HTR-8/SVneo (cell line): ENCODE results near the gene PTMS.

ENCODE experiments used
- DNase-seq: peaks from one replicate; pipeline ENCODE4 v3.0.0; 2011; ENCODE audit warnings: low spot score, mixed read lengths; ENCODE audit not compliant: insufficient read length
- FAIRE-seq: peaks from 2 replicates; lab custom pipeline; 2011; peaks lifted over from hg19 to GRCh38; lab: Jason Lieb, UNC

The PTMS gene

DNA sequence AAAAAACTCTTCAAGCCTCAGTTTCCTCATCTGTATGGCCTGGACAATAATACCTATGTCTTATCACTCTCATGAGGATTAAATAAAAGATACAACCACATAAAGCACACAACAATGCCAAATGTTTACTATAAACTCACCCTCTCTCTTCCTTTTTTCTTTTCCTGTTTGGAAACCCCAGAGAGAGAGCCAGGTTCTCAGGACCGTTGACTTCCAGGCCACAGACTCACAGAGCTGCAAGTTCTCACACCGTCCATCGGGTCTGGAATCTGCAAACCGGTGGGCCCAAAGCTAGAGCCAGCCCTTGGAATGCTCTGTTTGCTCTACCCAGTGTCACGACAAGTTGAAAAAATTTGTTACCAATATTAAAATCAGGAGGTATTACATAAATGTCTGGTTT lies 18.6 kb downstream of the PTMS start:
- no peak for FAIRE-seq
- no peak for DNase-seq

DNA sequence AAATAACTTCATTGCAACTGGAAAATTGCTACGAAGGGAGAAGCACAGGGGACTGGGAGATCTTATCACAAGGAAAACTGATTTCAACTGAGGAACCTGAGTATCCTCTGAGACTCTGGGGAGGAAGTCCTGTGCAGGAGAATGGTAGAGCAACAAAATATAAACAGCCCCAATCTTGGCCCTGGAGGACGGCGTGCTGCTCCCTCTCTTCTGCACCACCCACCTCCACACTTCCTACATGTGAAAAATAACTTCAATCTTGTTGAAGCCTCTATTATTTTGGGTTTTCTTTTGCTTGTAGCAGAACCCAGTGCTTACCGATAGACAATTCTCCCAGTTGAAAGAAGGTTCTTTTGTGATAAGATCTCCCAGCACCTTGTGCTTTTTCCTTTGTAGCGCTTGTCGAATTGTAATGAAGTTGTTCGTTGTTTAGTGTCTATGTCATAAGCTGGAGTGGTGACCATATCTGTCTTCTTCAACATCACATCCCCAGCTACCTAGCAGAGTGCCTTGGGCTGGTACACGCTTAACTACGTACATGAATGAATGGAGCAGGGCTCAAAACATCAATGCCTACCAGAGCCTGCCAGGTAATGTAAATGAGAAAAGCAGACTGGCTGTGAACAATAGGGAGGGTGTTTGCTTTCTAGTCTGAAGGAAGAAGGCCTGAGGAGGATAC lies 20.4 kb downstream of the PTMS start:
- FAIRE-seq = peak; percentile 4

DNA sequence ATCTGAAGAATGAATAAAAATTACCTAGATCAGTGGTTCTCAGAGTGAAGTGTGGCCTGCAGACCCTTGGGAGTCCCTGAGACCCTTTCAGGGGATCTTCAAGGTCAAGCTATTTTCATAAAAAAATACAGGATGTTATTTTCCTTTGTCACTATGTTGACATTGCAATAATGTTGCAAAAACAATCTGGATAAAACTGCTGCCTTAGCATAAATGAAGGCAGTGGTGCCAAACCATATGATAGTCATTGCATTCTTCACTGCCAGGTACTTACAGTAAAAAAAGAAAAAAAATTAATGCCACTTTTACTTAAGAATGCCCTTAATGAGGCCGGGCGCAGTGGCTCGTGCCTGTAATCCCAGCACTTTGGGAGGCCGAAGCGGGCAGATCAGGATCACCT lies 21.1 kb downstream of the PTMS start:
- no peak for DNase-seq

More for the DNA sequence above, 20.4 kb downstream of the PTMS start:
- no peak for DNase-seq

DNA sequence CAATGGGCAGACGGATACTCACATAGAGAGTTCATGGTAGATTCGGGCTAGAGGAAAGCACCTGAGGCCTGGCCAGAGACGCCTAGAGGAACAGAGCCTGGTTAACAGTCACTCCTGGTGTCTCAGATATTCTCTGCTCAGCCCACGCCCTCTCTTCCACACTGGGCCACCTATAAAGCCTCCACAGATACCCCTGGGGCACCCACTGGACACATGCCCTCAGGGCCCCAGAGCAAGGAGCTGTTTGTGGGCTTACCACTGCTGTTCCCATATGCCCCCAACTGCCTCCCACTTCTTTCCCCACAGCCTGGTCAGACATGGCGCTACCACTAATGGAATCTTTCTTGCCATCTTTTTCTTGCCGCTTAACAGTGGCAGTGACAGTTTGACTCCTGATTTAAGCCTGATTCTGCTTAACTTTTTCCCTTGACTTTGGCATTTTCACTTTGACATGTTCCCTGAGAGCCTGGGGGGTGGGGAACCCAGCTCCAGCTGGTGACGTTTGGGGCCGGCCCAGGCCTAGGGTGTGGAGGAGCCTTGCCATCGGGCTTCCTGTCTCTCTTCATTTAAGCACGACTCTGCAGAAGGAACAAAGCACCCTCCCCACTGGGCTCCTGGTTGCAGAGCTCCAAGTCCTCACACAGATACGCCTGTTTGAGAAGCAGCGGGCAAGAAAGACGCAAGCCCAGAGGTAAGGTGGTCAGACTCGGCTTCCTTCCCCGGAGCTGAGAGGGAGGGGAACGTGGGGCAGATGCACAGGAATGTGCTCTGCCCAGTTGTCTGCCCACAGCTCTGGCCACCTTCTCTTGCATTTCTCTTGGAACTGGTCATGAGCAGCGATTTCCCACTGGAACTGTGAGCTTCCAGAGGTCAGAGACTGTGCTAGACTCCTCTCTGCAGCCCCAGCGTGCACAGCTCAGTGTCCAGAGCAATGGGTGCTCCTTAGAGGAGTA lies 23.1 kb downstream of the PTMS start, which contains the start of gene CD4:
CD4 (plus strand) TSS at position 557 of the 953 bp plus-strand sequence. CDS start 10,611 bp downstream, outside the sequence.
- FAIRE-seq (no peak), DNase-seq (no peak)

More for the DNA sequence above, 21.1 kb downstream of the PTMS start:
- no peak for FAIRE-seq

DNA sequence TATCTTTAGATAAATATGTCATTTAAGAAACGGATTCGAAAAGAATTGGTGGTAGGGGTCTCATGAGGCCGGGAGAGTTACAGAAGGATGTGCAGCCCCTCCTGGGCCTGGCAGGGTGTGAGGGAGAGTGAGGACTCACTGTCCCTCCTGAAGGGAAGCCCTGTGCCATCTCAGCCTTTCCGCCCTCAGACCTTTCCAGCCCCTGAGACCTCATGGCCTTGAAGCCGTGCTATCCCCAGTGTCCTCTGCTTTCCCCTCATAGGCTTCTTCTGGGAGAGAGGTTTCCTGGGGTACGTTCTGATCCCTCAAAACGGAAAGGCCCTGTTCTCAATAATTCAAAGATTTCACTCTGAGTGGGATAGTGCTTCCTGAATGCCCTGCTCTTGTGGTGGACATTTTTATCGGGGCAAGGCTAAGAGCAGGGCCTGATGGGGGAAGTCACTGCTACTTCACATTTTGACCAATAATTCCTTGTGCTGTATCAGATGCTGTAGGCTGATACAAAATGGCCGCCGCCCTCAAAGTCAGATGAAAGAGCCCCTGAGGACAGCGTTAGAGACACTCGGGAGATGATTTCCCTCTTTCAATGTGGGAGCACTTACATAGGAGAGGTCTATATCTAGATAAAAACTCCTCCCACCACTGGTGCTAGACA lies 24.5 kb downstream of the PTMS start:
- no peak for DNase-seq
- no peak for FAIRE-seq

DNA sequence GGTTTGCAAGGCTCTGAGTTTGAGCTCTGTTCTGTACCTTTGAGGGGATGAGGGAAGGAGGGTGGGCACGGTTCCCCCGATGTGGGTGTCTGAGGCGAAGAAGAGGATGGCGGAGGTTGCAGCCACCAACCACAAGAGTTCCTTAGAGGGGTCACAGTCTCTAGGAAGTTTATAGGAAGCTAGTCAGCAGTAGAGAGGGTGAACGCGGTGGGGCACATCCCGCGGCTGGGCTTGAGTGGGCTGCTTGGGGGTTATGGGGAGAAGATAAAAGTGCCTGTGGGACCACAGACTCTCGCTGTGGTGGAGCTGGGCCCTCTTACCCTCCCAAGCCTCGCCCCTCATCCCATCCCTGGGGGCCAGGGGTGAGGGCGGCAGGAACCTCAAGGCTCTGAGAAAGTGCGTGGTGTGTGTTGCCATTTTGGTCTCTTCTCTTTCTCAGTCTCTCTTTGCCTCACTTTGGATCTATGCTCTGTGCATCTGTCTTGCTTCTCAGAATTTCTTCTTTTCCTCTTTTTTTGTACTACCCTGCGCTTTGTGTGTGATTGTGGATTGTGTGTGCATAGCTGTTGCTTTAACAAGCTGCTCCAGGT lies 25.9 kb downstream of the PTMS start:
- DNase-seq (no peak), FAIRE-seq (no peak)

DNA sequence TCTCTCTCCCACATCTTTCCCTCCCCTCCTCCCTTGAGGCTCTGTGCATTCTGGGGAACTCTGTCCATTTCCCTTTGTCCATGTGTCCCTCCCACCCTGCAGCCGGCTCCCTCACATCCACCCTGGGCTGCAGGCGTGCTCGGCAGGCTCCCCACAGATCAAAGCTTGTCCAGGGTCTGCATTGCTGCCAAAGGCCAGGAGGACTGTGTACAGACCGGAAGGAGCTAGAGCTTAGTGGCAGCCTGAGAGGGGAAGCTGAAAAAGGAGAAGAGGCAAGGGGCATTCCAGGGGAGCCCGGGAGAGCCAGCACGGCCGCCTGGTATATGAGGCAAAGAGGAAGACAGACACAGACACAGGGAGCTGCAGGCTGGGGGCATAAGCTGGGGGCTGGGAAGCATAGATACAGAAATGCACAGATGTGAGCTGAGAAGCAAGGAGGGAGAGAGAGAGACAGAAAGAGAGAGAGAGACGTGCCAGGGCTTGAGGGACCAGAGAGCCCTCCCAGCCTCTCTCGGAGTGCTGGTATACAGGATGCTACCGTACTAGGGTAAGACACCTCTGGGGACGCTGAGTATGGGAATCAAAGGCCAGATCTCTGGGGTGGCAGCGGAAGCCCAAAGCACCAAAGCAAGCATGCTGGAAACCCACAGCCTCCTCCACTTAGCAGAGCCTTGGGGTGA lies 26.5 kb downstream of the PTMS start:
- FAIRE-seq = no peak
- DNase-seq = no peak

DNA sequence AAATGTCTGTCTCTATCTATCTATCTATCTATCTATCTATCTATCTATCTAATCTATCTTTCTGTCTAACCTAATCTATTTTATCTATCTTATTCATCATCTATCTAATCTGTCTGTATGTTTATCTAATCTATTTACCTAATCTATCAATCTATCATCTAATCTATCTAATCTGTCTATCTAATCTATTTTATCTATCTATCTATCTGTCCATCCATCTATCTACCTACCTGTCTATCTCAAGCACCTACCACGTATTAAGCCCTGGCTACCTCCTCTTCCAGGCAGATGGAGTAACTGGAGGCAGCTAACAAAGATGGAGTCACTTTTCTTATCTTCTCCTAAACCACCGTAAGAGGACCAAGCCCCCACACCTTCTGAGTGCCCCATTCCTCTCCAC lies 28.9 kb downstream of the PTMS start:
- FAIRE-seq = no peak

DNA sequence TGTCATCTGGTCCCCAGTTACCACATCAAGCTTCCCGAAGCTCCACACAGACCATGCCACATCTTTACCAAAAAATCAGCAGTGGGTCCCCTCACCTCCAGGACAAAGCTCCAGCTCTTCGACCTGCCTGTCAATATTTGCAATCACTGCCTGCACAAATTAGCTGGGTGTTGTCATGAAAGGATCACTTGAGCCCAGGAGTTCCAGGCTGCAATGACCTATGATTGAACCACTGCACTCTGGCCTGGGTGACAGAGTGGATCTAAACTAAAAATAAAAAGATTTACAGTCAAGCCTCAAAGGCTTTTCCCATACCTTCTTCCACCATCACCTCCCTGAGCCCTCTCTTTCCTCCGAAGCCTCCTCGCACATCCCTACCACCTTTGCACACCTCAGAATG lies 30.4 kb downstream of the PTMS start:
- no peak for FAIRE-seq
- no peak for DNase-seq

More for the DNA sequence above, 28.9 kb downstream of the PTMS start:
- no peak for DNase-seq

DNA sequence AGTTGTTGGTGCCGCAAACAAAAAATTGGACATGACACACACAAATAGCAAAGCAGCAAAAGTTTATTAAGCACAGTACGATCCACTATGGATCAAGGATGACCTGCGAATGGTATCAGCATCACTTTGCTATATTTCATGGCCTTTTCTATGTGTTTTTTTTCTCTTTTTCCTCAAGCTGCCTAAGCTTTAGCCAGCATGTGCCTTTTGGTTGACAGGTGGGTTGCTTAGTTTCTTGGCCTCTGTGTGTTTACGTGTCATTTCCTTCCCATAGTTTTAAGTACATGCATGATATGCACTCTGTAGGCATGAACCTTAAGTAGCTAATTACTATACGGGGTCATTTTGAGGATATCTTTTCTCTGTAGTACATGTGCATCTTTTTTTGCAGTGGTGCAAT lies 33.0 kb downstream of the PTMS start:
- no peak for FAIRE-seq

DNA sequence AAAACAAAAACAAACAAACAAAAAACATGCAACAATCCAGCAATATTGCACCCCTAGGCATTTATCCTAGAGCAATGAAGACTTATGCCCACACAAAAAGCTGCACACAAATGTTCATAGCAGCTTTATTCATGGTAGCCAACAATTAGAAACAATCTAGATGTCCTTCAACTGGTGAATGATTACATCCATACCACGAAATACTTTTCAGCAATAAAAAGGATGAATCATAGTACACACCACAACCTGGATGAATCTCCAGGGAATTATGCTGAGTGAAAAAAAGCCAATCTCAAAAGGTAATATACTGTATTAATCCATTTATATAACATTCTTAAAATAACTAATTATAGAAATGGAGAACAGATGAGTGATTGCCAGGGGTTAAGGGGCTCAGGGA lies 41.0 kb downstream of the PTMS start:
- no peak for FAIRE-seq
- no peak for DNase-seq

More for the DNA sequence above, 33.0 kb downstream of the PTMS start:
- no peak for DNase-seq

DNA sequence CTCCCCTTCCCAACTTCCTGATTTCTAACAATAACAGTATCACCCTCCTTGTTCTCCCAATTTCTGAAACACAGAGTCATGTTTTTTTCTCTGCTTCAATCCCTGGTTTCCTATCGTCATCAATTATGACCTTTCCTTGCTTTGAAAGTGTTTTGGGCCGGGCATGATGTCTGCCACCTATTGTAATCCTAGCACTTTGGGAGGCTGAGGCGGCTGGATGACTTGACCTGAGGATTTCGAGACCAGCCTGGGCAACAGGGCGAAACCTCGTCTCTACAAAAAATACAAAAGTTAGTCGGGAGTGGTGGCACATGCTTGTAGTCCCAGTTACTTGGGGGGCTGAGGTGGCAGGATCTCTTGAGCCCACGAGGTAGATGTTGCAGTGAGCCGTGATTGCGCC lies 42.9 kb downstream of the PTMS start:
- DNase-seq = no peak
- FAIRE-seq = no peak

DNA sequence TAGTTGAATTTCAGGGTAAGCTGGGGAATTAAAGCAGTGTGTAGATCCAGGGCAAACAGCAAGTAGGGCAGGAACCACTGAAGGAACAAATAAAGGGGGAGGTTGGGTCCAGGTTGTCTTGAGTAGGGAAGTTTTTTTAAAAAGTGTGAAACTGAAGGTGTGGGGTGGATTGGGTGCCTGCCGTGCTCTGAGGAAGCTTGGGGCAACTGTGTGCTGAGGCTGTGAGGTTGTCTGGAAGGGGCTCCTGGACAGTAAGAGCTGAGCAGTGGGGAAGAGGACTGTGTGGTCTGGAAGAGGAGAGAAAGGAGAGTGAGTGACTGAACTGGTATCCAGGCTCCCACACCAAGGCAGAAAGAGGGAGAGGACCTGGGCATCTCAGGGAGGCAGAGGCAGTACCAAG lies 44.6 kb downstream of the PTMS start:
- DNase-seq = no peak
- no peak for FAIRE-seq

DNA sequence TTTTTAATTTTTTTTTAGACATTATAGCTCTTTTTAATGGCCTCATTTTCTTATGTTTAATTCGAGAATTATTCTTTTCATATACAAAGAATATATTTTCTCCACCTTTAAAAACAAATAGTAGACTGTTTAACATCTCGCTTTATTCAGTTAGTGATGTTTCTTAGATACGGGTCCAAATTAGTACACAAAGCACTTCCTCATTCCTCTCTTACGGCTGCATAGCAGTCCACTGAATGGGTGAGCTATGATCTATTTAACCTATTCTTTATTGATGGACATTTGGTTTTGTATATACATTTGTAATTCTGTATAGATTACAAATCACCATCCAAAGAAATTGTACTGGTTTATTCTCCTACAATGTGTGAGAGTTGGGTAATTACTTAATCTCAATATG lies 47.2 kb downstream of the PTMS start:
- no peak for DNase-seq
- no peak for FAIRE-seq

DNA sequence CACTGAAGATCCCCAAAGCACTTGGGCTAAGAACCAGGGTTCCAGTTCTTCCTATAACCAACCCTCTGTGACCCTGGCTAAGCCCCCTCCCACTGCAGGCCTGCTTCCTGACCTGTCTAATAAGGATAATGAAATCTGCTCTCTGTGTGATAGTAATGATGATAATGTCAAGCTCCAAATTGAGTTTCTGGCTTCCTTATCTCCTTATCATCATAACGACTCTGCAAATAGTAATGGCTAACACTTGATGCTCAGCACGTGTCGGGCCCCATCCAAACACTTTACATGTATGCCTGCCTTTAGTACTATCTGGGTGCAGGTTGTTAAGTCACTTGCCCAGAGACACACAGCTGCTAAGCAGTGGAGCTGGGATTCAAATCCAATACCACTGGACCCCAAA lies 50.4 kb downstream of the PTMS start:
- DNase-seq = no peak
- FAIRE-seq = no peak

DNA sequence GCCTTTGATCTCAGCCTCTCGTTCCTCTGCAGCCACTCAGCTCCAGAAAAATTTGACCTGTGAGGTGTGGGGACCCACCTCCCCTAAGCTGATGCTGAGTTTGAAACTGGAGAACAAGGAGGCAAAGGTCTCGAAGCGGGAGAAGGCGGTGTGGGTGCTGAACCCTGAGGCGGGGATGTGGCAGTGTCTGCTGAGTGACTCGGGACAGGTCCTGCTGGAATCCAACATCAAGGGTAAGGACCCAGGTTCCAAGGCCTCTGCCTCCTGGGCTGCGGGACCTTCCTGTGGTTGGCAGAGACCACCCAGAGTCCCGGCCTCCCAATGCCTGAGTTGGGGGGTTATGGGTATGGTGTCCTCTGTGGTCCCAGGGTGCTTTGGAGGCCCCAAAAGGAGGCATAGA lies 50.9 kb downstream of the PTMS start:
- no peak for FAIRE-seq
- DNase-seq = no peak

DNA sequence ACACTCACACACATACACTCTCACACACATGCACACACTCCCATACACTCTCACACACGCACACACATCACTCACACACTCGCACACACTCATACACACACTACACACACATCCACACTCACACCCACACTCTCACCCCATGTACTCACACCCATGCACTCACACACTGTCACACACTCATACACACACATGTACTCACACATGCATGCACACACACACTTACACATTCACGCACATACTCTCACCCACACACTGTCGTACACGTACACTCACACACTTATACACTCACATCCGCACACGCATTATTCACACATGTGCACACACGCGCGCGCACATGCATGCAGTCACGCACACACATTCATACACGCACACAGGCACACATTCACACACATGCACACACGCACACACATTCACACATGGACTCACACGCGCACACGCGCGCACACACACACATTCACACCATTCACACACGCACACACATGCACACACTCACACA lies 51.5 kb downstream of the PTMS start:
- DNase-seq (no peak), FAIRE-seq (peak; percentile 100)

DNA sequence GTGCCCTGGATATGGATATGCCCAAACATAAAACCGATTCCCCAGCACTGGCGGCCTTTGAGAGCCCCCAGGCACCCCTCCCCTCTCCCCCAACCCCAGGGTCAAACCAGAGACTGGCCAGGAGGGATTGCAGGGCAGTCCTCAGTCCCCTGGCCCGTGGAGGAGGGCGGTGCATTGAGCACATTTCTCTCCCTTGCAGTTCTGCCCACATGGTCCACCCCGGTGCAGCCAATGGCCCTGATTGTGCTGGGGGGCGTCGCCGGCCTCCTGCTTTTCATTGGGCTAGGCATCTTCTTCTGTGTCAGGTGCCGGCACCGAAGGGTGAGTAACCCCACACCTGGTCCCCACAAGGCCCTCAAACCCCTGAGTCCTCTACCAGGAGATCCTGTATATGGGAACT lies 52.1 kb downstream of the PTMS start:
- FAIRE-seq = no peak

DNA sequence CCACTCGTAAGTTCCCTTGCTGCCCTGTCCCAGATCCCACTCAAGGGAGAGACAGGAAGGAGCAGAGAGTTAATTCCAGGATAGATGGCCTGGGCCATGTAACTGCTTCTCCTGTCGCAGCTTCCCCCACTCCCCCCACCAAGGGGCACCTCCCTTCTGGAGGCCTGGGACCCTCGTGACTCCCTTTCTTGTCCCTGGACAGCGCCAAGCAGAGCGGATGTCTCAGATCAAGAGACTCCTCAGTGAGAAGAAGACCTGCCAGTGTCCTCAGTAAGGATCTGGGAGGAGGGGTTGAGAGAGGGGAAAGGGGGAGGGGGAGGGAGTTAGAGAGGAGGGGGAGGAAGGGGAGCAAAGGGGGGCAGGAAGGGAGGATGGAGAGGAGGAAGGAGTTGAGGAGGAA lies 52.5 kb downstream of the PTMS start:
- DNase-seq (no peak), FAIRE-seq (no peak)

More for the DNA sequence above, 52.1 kb downstream of the PTMS start:
- DNase-seq = no peak
